Colonic mucosa (tissue), 4 donors: Measurements from ENCODE around the gene SPIB. TPM values are rescaled to one million over a fixed set of nuclear protein-coding genes. Genes with fewer than 3 reads are reported as not detected.

Source experiments
- DNase-seq: peaks from one replicate; pipeline ENCODE4 v3.0.0-alpha.2; 2020
- H3K27ac ChIP-seq: fragments of 200-600 bp; one replicate; pipeline ENCODE4 v1.8.0; 2021
- H3K27me3 ChIP-seq: fragments of 200-600 bp; one replicate; pipeline ENCODE4 v1.8.0; 2021
- H3K36me3 ChIP-seq: fragments of 200-600 bp; one replicate; pipeline ENCODE4 v1.8.0; 2021
- H3K4me1 ChIP-seq: fragments of 200-600 bp; one replicate; pipeline ENCODE4 v1.8.0; 2021; ENCODE audit warnings: mild to moderate bottlenecking
- H3K4me3 ChIP-seq: fragments of 200-600 bp; one replicate; pipeline ENCODE4 v1.8.0; 2021
- H3K9ac ChIP-seq, 2 donors: one replicate each; pipeline ENCODE4 v1.7.0; 2013; ENCODE audit warnings: control low read depth in 2 of 2, low read depth in 2 of 2, low read length in 2 of 2
- H3K9me3 ChIP-seq: fragments of 200-600 bp; one replicate; pipeline ENCODE4 v1.8.0; 2021
- CTCF ChIP-seq: fragments of 200-600 bp; IDR thresholded peaks from one replicate; pipeline ENCODE4 v1.8.0; 2022; ENCODE audit warnings: antibody characterized with exemption, mild to moderate bottlenecking
- intact Hi-C: fragments of 100-400 bp; cut with DNase I; formaldehyde crosslinking; loops from one replicate; pipeline ENCODE4 v1.14.1; 2022
- total RNA-seq, 2 donors: library from RNA; stranded (reverse); fragmentation: NEBNext Ultra II Directional in 1 of 2; extraction: Animal tissue kit (Norgen Biotek cat#: 25700) in 1 of 2; gene quantifications; one replicate each; pipeline ENCODE4 v1.2.1, GENCODE V29; 2021
- donor health status: healthy.
- donor health status: DM: no; HTN: no; CAD: no.
- donor health status: DM: no; HTN: no; CAD: no.

Gene SPIB
- total RNA-seq, 2 donors from 2014 or later = 32.5 to 46.0 TPM

GRCh38 chr19:50406156-50406820 is 12.4 kb upstream of the SPIB start:
- Histone ChIP-seq H3K4me1 (no peaks in the 10 kb centered on the region), H3K36me3 (no peaks in the 10 kb centered on the region), H3K27ac (no peak overlapping the region), H3K9me3 (no peaks in the 10 kb centered on the region), H3K4me3 (no peak overlapping the region), H3K27me3 (no peaks in the 10 kb centered on the region), H3K9ac (no peak overlapping the region)
- no peak for DNase-seq
- no peak for TF ChIP-seq CTCF
- intact Hi-C loops = no loop called here

- Histone ChIP-seq H3K4me3 (no peak overlapping the region), H3K9me3 (no peaks in the 10 kb centered on the region), H3K27ac (no peak overlapping the region), H3K4me1 (no peaks in the 10 kb centered on the region), H3K27me3 (no peaks in the 10 kb centered on the region), H3K36me3 (no peaks in the 10 kb centered on the region), H3K9ac (no peak overlapping the region)
- intact Hi-C loops = no loop called here
- no peak for DNase-seq
- no peak for TF ChIP-seq CTCF
These were observed 11.9 kb upstream of the SPIB start for GRCh38 chr19:50406829-50407228.

- intact Hi-C loops = no loop called here
- Histone ChIP-seq H3K27me3 (no peaks in the 10 kb centered on the region), H3K9me3 (no peaks in the 10 kb centered on the region), H3K27ac (no peak overlapping the region), H3K4me1 (no peaks in the 10 kb centered on the region), H3K9ac (no peak overlapping the region), H3K4me3 (no peak overlapping the region), H3K36me3 (no peaks in the 10 kb centered on the region)
- no peak for TF ChIP-seq CTCF
- DNase-seq = no peak
These were observed 9.4 kb upstream of the SPIB start for GRCh38 chr19:50409347-50409746.

GRCh38 chr19:50410109-50410508 is 8.6 kb upstream of the SPIB start:
- H3K36me3 ChIP-seq = no peaks in the 10 kb centered on the region
- no peaks in the 10 kb centered on the region for H3K27me3 ChIP-seq
- H3K4me3 ChIP-seq = no peak overlapping the region
- no peaks in the 10 kb centered on the region for H3K4me1 ChIP-seq
- no peak for DNase-seq
- H3K9ac ChIP-seq = no peak overlapping the region
- peak overlapping the region; percentile 53 for H3K27ac ChIP-seq
- no peaks in the 10 kb centered on the region for H3K9me3 ChIP-seq
- intact Hi-C loops = loop anchor here (5.0 kb wide), 1 partner anchor 43 kb away; the partner anchor contains the start of gene NAPSA
- no peak for TF ChIP-seq CTCF

- Histone ChIP-seq H3K36me3 (no peaks in the 10 kb centered on the region), H3K9me3 (no peaks in the 10 kb centered on the region), H3K4me1 (peaks cover 5% of the 10 kb centered on the region), H3K4me3 (no peak overlapping the region), H3K27me3 (no peaks in the 10 kb centered on the region), H3K9ac (no peak overlapping the region), H3K27ac (no peak overlapping the region)
- no peak for TF ChIP-seq CTCF
- DNase-seq = no peak
- intact Hi-C loops = loop anchor here (5.0 kb wide), 1 partner anchor 45 kb away; the partner anchor contains the start of gene NAPSA
These were observed 6.3 kb upstream of the SPIB start for GRCh38 chr19:50412419-50412818.
